Measurements from ENCODE around the gene CALR3.

GRCh38 chr19:16457195-16457953 is 38.6 kb downstream of the CALR3 start:
- TF ChIP-seq CTCF (conservative IDR thresholded peaks at IDR 0.05; ENCODE audit: low read length) (no peak), EZH2phosphoT487 (IDR thresholded peaks at IDR 0.05; ENCODE audit: borderline replicate concordance) (no peak)
